ENCODE results near the gene CX3CL1. TPM values are rescaled to one million over a fixed set of nuclear protein-coding genes. Genes with fewer than 3 reads are reported as not detected.

Gene CX3CL1
- total and polyA plus RNA-seq, 10 of the 15 experiments (the other 5 are each of a cell fraction or from before 2014, with no cell fraction given) = 0.03 to 1.2 (median 0.46) TPM

DNA sequence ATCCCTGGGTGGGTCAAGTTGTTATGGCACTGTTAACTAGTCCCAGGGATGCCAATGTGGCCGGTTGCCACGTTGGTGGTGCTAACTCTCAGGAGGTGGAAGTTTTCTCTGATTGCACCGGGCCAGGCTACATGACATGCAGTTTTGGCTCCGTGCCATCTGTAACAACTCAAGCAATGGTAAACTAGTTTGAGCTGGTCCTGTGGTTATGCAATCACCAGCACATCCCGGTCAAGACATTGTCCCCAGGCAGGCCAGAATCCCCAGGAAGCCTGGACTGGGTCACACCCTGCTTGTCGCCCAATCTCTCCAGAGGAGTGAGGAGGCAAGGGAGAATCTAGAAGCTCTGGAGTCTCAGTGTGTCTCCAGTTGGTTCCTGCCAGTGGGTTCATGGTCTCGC, 22.2 kb downstream of the CX3CL1 start (continued):
- TF ChIP-seq, protein P1, sequence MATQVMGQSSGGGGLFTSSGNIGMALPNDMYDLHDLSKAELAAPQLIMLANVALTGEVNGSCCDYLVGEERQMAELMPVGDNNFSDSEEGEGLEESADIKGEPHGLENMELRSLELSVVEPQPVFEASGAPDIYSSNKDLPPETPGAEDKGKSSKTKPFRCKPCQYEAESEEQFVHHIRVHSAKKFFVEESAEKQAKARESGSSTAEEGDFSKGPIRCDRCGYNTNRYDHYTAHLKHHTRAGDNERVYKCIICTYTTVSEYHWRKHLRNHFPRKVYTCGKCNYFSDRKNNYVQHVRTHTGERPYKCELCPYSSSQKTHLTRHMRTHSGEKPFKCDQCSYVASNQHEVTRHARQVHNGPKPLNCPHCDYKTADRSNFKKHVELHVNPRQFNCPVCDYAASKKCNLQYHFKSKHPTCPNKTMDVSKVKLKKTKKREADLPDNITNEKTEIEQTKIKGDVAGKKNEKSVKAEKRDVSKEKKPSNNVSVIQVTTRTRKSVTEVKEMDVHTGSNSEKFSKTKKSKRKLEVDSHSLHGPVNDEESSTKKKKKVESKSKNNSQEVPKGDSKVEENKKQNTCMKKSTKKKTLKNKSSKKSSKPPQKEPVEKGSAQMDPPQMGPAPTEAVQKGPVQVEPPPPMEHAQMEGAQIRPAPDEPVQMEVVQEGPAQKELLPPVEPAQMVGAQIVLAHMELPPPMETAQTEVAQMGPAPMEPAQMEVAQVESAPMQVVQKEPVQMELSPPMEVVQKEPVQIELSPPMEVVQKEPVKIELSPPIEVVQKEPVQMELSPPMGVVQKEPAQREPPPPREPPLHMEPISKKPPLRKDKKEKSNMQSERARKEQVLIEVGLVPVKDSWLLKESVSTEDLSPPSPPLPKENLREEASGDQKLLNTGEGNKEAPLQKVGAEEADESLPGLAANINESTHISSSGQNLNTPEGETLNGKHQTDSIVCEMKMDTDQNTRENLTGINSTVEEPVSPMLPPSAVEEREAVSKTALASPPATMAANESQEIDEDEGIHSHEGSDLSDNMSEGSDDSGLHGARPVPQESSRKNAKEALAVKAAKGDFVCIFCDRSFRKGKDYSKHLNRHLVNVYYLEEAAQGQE (IDR thresholded peaks at IDR 0.05; ENCODE audit: low read depth, low read length) = no peak
- TF ChIP-seq ZNF207 (IDR thresholded peaks at IDR 0.05; ENCODE audit: borderline replicate concordance) (no peak), RBBP5 (conservative IDR thresholded peaks at IDR 0.05) (no peak)

- no peaks in the 10 kb centered on the region; the same call in 2 of the 3 replicates for H3K9me3 ChIP-seq (replicated peaks; ENCODE audit: control insufficient read depth, insufficient read depth, low read length)
- H2AFZ ChIP-seq (ENCODE audit: control insufficient read depth, low read depth, low read length) = no peak overlapping the region
- no peak overlapping the region for H3K27ac ChIP-seq (ENCODE audit: control insufficient read depth, insufficient read depth)
- no peak for DNase-seq (ENCODE audit: low read depth, low spot score)
- SMC1A ChIA-PET (ENCODE audit: uncharacterized antibody, unreplicated experiment) = interaction anchor here (0.7 to 1.3 kb wide), 4 partner anchors 10 to 73 kb away, joined by 3 read pairs; partner anchors contain the start of gene CCL17
- no peaks in the 10 kb centered on the region for H3K79me2 ChIP-seq (ENCODE audit: control insufficient read depth, insufficient read depth, low read length)
- no peaks in the 10 kb centered on the region for H4K20me1 ChIP-seq (ENCODE audit: control insufficient read depth, insufficient read depth)
- H3K4me1 ChIP-seq (ENCODE audit: control insufficient read depth, insufficient read depth, low read length) = no peaks in the 10 kb centered on the region
- no peak for FAIRE-seq
- no peak overlapping the region for H3K4me3 ChIP-seq
- H3K9ac ChIP-seq (ENCODE audit: control insufficient read depth, insufficient read depth, low read length) = no peak overlapping the region
- CTCF ChIA-PET = no interaction called here
- 70% methylated on average over 5 of the region's 5 CpGs for WGBS (ENCODE audit: insufficient coverage, insufficient replicate concordance, low lambda C conversion rate, missing lambda C conversion rate)
- in situ Hi-C loops (cut with MboI) (no loop called here), intact Hi-C loops (cut with micrococcal nuclease; ENCODE audit: unreplicated experiment) (no loop called here)
- no peak for ATAC-seq
- H3K27me3 ChIP-seq (replicated peaks in 1 of 2; ENCODE audit: control insufficient read depth in 2 of 2, insufficient read depth in 2 of 2, low read length in 1 of 2) = no peaks in the 10 kb centered on the region
- RAD21 ChIA-PET (ENCODE audit: unreplicated experiment) = interaction anchor here (1.2 kb wide), 1 partner anchor 15 kb away, joined by 4 read pairs; no protein-coding TSS in a partner anchor
- no peaks in the 10 kb centered on the region for H3K36me3 ChIP-seq (ENCODE audit: control insufficient read depth in 2 of 2, insufficient read depth in 2 of 2, low read length in 1 of 2)
- POLR2A ChIA-PET = interaction anchor here (1.4 kb wide), 1 partner anchor 9 kb away, joined by 4 read pairs; the partner anchor contains the start of gene CCL17
- BruUV-seq (replicated peaks) = no TSS peak
- no peak overlapping the region for H3K4me2 ChIP-seq (ENCODE audit: control insufficient read depth, insufficient read depth)
- no peak for TF ChIP-seq MTA3 (IDR thresholded peaks at IDR 0.05; ENCODE audit: borderline replicate concordance, low read length)
- TF ChIP-seq NKRF (conservative IDR thresholded peaks at IDR 0.05) = no peak
- no peak for TF ChIP-seq RB1 (IDR thresholded peaks at IDR 0.05; ENCODE audit: borderline replicate concordance)
- TF ChIP-seq, protein P2, sequence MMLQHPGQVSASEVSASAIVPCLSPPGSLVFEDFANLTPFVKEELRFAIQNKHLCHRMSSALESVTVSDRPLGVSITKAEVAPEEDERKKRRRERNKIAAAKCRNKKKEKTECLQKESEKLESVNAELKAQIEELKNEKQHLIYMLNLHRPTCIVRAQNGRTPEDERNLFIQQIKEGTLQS (IDR thresholded peaks at IDR 0.05; ENCODE audit: borderline replicate concordance, extremely low read depth, low read depth, low read length) = no peak
- TF ChIP-seq ZZZ3 (IDR thresholded peaks at IDR 0.05; ENCODE audit: control insufficient read depth, insufficient read length, low read depth) = no peak
- TF ChIP-seq E2F4 (IDR thresholded peaks at IDR 0.05; ENCODE audit: low read depth, low read length) = no peak
- TF ChIP-seq STAT1 (conservative IDR thresholded peaks at IDR 0.05) = no peak
- TF ChIP-seq CHD4 (IDR thresholded peaks at IDR 0.05) = no peak
- TF ChIP-seq TCF3 (IDR thresholded peaks at IDR 0.05; ENCODE audit: borderline replicate concordance, insufficient read depth, low read depth, low read length) = no peak
- TF ChIP-seq HDGF (IDR thresholded peaks at IDR 0.05) = no peak
Observed at GRCh38 chr16:57395026-57395425, 22.7 kb downstream of the CX3CL1 start.
